ENCODE results near the gene DNASE1. TPM values are rescaled to one million over a fixed set of nuclear protein-coding genes. Genes with fewer than 3 reads are reported as not detected.

The DNASE1 gene
- total and polyA plus RNA-seq, 9 of the 15 experiments (the other 6 are each of a cell fraction or from before 2014, with no cell fraction given): 0.53 to 10.1 (median 5.9) TPM

DNA sequence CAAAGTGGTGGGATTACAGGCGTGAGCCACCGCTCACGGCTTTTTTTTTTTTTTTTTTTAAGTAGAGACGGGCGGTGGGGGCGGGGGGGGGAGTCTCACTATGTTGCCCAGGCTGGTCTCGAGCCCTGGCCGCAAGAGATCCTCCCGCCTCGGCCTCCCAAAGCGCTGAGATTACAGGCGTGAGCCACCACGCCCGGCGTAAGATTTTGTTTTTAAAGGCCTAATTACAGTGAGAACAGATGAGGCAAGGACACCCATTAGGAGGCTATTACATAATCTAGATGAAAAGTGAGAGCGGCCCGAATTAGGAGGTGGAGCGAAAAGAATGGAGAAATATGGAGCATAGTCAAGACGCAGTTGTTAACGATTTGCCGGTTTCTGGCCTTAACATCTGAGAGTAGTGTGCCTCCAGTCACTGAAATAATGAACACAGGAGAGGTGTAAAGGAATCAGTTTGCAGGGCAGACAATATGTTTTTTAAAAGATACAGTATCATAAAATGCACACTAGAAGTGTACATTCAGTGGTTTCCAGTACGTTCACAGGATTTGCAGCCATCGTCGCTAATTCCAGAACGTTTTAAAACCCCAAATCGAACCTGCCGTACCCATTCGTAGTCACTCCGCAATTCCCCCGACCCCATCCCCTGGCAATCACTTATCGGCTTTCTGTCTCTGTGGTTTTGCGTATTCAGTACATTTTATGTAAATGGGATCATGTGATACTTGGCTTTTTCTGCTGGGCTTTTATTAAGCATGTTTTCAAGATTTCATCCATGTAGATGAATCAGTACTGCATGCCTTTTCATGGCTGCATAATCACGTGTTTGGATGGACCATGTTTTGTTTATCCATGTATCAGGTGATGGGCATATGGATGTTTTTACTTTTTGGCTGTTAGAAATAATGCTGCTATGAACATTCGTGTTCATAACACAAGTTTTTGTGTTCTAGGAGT lies 41.7 kb upstream of the DNASE1 start (continued):
- TF ChIP-seq, protein P1, sequence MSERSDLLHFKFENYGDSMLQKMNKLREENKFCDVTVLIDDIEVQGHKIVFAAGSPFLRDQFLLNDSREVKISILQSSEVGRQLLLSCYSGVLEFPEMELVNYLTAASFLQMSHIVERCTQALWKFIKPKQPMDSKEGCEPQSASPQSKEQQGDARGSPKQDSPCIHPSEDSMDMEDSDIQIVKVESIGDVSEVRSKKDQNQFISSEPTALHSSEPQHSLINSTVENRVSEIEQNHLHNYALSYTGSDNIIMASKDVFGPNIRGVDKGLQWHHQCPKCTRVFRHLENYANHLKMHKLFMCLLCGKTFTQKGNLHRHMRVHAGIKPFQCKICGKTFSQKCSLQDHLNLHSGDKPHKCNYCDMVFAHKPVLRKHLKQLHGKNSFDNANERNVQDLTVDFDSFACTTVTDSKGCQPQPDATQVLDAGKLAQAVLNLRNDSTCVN (CRISPR knock-in tag; IDR thresholded peaks at IDR 0.05): 0 out of 2 replicates have a peak, but pooled peaks have one; percentile 23

DNA sequence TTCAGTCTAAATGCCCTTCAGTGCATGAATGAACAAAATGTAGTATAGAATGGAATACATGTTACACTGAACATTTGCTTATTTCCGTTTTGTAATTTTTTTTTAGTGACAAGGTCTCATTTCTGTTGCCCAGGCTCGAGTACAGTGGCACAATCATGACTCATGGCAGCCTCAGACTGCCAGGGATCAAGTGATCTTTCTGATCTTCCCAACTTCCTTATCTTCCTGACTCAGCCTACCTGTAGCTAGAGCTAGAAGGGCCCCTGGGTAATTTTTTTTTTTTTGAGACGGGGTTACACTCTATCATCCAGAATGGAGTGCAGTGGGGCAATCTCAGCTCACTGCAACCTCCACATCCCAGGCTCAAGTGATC lies 35.7 kb upstream of the DNASE1 start:
- BruUV-seq (replicated peaks): no TSS peak
- FAIRE-seq (no peak), ATAC-seq (peak; percentile 47), DNase-seq (ENCODE audit: extremely low read depth in 1 of 4, low spot score in 3 of 4) (peak in 1 of 4 experiments; percentile 31)
- Histone ChIP-seq H3K9ac (ENCODE audit: insufficient read depth in 1 of 2, low read depth in 2 of 2, low read length in 2 of 2) (no peak overlapping the region), H3K4me1 (replicated peaks in 1 of 2; ENCODE audit: control insufficient read depth in 2 of 2, insufficient read depth in 2 of 2, low read length in 2 of 2) (peaks cover 5 to 27% of the 10 kb centered on the region in 2 experiments; a peak in 4 of 5 replicates), H3K27me3 (ENCODE audit: control insufficient read depth in 2 of 2, insufficient read depth in 2 of 2, low read length in 2 of 2) (no peaks in the 10 kb centered on the region), H3K27ac (ENCODE audit: extremely low read depth, low read depth, low read length) (peak overlapping the region; percentile 20; the same call in 1 of the 3 replicates), H3K4me3 (no peak overlapping the region), H3K4me2 (ENCODE audit: insufficient read depth, low read length) (peak overlapping the region; percentile 11; the same call in 1 of the 2 replicates), H4K20me1 (replicated peaks; ENCODE audit: control insufficient read depth, insufficient read depth, low read length) (no peaks in the 10 kb centered on the region), H3K79me2 (ENCODE audit: control insufficient read depth, insufficient read depth, low read length) (peaks cover 29% of the 10 kb centered on the region), H3K9me3 (replicated peaks; ENCODE audit: control insufficient read depth, insufficient read depth, low read depth, low read length) (no peaks in the 10 kb centered on the region), H3K9me1 (ENCODE audit: control insufficient read depth, insufficient read depth, low read length) (no peaks in the 10 kb centered on the region), H2AFZ (ENCODE audit: low read depth, low read length) (no peak overlapping the region), H3K36me3 (ENCODE audit: control insufficient read depth, insufficient read depth, low read length) (peaks cover 10% of the 10 kb centered on the region; the same call in 1 of the 3 replicates)
- ChIA-PET POLR2A (interaction anchor here (0.6 to 1.6 kb wide), 5 partner anchors 8 to 1451 kb away, joined by 3 to 5 read pairs (median 3); no protein-coding TSS in a partner anchor), CTCF (ENCODE audit: low intra/inter-chr PET ratio) (no interaction called here)
- in situ Hi-C loops (cut with MboI) (no loop called here), intact Hi-C loops (cut with micrococcal nuclease) (no loop called here)
- WGBS (ENCODE audit: insufficient coverage, low coverage, missing lambda C conversion rate): 12% methylated on average over 3 of the region's 3 CpGs
- no peak for TF ChIP-seq ZNF707 (CRISPR knock-in tag; conservative IDR thresholded peaks at IDR 0.05)
- TF ChIP-seq CAMTA2 (CRISPR knock-in tag; conservative IDR thresholded peaks at IDR 0.05): no peak
- TF ChIP-seq HCFC1 (IDR thresholded peaks at IDR 0.05; ENCODE audit: low read depth, low read length): no peak
- TF ChIP-seq GTF2F1 (IDR thresholded peaks at IDR 0.05; ENCODE audit: low read depth, low read length): no peak
- TF ChIP-seq, protein P2, sequence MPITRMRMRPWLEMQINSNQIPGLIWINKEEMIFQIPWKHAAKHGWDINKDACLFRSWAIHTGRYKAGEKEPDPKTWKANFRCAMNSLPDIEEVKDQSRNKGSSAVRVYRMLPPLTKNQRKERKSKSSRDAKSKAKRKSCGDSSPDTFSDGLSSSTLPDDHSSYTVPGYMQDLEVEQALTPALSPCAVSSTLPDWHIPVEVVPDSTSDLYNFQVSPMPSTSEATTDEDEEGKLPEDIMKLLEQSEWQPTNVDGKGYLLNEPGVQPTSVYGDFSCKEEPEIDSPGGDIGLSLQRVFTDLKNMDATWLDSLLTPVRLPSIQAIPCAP (CRISPR knock-in tag; IDR thresholded peaks at IDR 0.05; ENCODE audit: borderline replicate concordance): no peak
- no peak for TF ChIP-seq TGIF2 (CRISPR knock-in tag; IDR thresholded peaks at IDR 0.05)
- TF ChIP-seq, protein P3, sequence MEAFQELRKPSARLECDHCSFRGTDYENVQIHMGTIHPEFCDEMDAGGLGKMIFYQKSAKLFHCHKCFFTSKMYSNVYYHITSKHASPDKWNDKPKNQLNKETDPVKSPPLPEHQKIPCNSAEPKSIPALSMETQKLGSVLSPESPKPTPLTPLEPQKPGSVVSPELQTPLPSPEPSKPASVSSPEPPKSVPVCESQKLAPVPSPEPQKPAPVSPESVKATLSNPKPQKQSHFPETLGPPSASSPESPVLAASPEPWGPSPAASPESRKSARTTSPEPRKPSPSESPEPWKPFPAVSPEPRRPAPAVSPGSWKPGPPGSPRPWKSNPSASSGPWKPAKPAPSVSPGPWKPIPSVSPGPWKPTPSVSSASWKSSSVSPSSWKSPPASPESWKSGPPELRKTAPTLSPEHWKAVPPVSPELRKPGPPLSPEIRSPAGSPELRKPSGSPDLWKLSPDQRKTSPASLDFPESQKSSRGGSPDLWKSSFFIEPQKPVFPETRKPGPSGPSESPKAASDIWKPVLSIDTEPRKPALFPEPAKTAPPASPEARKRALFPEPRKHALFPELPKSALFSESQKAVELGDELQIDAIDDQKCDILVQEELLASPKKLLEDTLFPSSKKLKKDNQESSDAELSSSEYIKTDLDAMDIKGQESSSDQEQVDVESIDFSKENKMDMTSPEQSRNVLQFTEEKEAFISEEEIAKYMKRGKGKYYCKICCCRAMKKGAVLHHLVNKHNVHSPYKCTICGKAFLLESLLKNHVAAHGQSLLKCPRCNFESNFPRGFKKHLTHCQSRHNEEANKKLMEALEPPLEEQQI (IDR thresholded peaks at IDR 0.05): no peak
- no peak for TF ChIP-seq C11orf30 (IDR thresholded peaks at IDR 0.05; ENCODE audit: low read depth)
- TF ChIP-seq SMAD2 (IDR thresholded peaks at IDR 0.05; ENCODE audit: low read depth, low read length): no peak
- TF ChIP-seq, protein P4, sequence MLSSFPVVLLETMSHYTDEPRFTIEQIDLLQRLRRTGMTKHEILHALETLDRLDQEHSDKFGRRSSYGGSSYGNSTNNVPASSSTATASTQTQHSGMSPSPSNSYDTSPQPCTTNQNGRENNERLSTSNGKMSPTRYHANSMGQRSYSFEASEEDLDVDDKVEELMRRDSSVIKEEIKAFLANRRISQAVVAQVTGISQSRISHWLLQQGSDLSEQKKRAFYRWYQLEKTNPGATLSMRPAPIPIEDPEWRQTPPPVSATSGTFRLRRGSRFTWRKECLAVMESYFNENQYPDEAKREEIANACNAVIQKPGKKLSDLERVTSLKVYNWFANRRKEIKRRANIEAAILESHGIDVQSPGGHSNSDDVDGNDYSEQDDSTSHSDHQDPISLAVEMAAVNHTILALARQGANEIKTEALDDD (IDR thresholded peaks at IDR 0.05): no peak
- no peak for TF ChIP-seq EGR1 (conservative IDR thresholded peaks at IDR 0.05)
- TF ChIP-seq, protein P5, sequence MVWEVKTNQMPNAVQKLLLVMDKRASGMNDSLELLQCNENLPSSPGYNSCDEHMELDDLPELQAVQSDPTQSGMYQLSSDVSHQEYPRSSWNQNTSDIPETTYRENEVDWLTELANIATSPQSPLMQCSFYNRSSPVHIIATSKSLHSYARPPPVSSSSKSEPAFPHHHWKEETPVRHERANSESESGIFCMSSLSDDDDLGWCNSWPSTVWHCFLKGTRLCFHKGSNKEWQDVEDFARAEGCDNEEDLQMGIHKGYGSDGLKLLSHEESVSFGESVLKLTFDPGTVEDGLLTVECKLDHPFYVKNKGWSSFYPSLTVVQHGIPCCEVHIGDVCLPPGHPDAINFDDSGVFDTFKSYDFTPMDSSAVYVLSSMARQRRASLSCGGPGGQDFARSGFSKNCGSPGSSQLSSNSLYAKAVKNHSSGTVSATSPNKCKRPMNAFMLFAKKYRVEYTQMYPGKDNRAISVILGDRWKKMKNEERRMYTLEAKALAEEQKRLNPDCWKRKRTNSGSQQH (CRISPR knock-in tag; IDR thresholded peaks at IDR 0.05): no peak
